K562 (cell line): ENCODE data around the gene MYO3B. TPM values are rescaled to one million over a fixed set of nuclear protein-coding genes. Genes with fewer than 3 reads are reported as not detected.
A peak's percentile ranks its signal among the peaks of the same experiment; 100 is the strongest.

Experiments used
- ATF7 ChIP-seq: fragments of 450-650 bp; IDR thresholded peaks from 2 replicates; pipeline ENCODE4 v1.7.1; 2014; ENCODE audit warnings: mild to moderate bottlenecking, moderate library complexity
- ESRRA ChIP-seq: fragments of 450-650 bp; IDR thresholded peaks from 2 replicates; pipeline ENCODE4 v1.6.1; 2014; ENCODE audit warnings: low read depth, mild to moderate bottlenecking, moderate library complexity, borderline replicate concordance
- GATAD2A ChIP-seq: fragments of 450-650 bp; IDR thresholded peaks from 2 replicates; pipeline ENCODE4 v1.6.1; 2017
- MXI1 ChIP-seq: IDR thresholded peaks from 2 replicates; pipeline ENCODE4 v1.6.1; 2011; ENCODE audit warnings: low read depth, mild to moderate bottlenecking, improper control_type of control experiment, low read length
- NFE2 ChIP-seq: IDR thresholded peaks from 2 replicates; pipeline ENCODE4 v1.6.1; 2014; ENCODE audit warnings: antibody characterized with exemption, low read depth
- NR2C2 ChIP-seq, 2 experiments: fragments of 200-800 bp in 1 of 2; sonication (Bioruptor generic) in 1 of 2; sonication (generic) in 1 of 2; formaldehyde crosslinking in 1 of 2; IDR thresholded peaks; 2 replicates each; pipeline versions ENCODE4 v1.6.1 to v1.8.0; 2016 to 2022; ENCODE audit warnings: mild to moderate bottlenecking in 1 of 2, missing compliant biosample characterization in 1 of 2, missing genetic modification characterization in 1 of 2, missing genetic modification reagents in 1 of 2
- RAD21 ChIP-seq, 2 experiments: fragments of 250-450 bp in 1 of 2; fragments of 450-650 bp in 1 of 2; sonication (Bioruptor Pico) in 1 of 2; formaldehyde crosslinking in 1 of 2; IDR thresholded peaks in 1 of 2; conservative IDR thresholded peaks in 1 of 2; 2 replicates each; pipeline versions ENCODE4 v1.4.0 to v1.8.0; 2020 to 2022; ENCODE audit warnings: mild to moderate bottlenecking in 2 of 2, moderate library complexity in 1 of 2
- SMARCC2 ChIP-seq: fragments of 450-650 bp; IDR thresholded peaks from 2 replicates; pipeline ENCODE4 v1.6.1; 2017; ENCODE audit warnings: antibody characterized with exemption, moderate library complexity, mild to moderate bottlenecking, low read depth
- SP2 ChIP-seq: IDR thresholded peaks from 2 replicates; pipeline ENCODE4 v1.6.1; 2011; ENCODE audit warnings: mild to moderate bottlenecking, low read depth, low read length, moderate library complexity; ENCODE audit not compliant: poor library complexity, severe bottlenecking; ENCODE audit errors: extremely low read depth
- STAG1 ChIP-seq: sonication (generic); formaldehyde crosslinking; IDR thresholded peaks from 2 replicates; pipeline ENCODE4 v1.5.0; 2020; ENCODE audit warnings: missing genetic modification reagents, borderline replicate concordance
- STAT5A ChIP-seq: IDR thresholded peaks from 2 replicates; pipeline ENCODE4 v1.6.1; 2012; ENCODE audit warnings: low read length, inconsistent platforms, borderline replicate concordance
- TCF7L2 ChIP-seq: fragments of 150-350 bp; IDR thresholded peaks from 2 replicates; pipeline ENCODE4 v1.6.1; 2016; ENCODE audit warnings: low read depth, mild to moderate bottlenecking, low read length, moderate library complexity
- TEAD2 ChIP-seq: fragments of 450-650 bp; IDR thresholded peaks from 2 replicates; pipeline ENCODE4 v1.6.1; 2016; ENCODE audit warnings: missing genetic modification characterization, control low read depth, missing compliant biosample characterization
- U2AF2 ChIP-seq: fragments of 200-400 bp; formaldehyde crosslinking; optimal IDR thresholded peaks from 2 replicates; pipeline ENCODE3; 2017; ENCODE audit warnings: low read depth, mild to moderate bottlenecking, low read length
- ZNF140 ChIP-seq: fragments of 250-450 bp; sonication (Bioruptor Pico); IDR thresholded peaks from 2 replicates; pipeline ENCODE4 v1.8.0; 2021; ENCODE audit warnings: moderate library complexity, mild to moderate bottlenecking, inconsistent platforms
- polyA plus RNA-seq, 8 experiments: library from polyadenylated mRNA; depleted of rRNA in 4 of 8; stranded (reverse) in 5 of 8; unstranded in 3 of 8; fragments of >200 nt; fragmentation: Nextera tagmentation in 2 of 8; fragmentation: Illumina TruSeq in 1 of 8; extraction: Ambion mirVana in 2 of 8; extraction: Trizol in 1 of 8; gene quantifications; 2 replicates each; pipeline versions ENCODE4 v1.2.1 to v1.2.3, GENCODE V29; 2011 to 2014; ENCODE audit warnings: inconsistent platforms in 1 of 8, missing spikeins in 1 of 8
- total RNA-seq, 7 experiments: library from RNA; depleted of rRNA in 6 of 7; stranded (reverse); fragments of >200 nt in 6 of 7; fragmentation: Illumina TruSeq in 2 of 7; extraction: Trizol in 2 of 7; gene quantifications; 2 replicates each; pipeline versions ENCODE4 v1.2.1 to v1.2.3, GENCODE V29; 2011 to 2021; ENCODE audit warnings: low replicate concordance in 1 of 7
- TF ChIP-seq, protein P1 (sequence below): fragments of 450-650 bp; IDR thresholded peaks from 2 replicates; pipeline ENCODE4 v1.7.1; 2018; ENCODE audit warnings: mild to moderate bottlenecking, low read depth; ENCODE audit not compliant: partially characterized antibody
- TF ChIP-seq, protein P2 (sequence below): fragments of 450-650 bp; IDR thresholded peaks from 2 replicates; pipeline ENCODE4 v1.6.1; 2016; ENCODE audit warnings: borderline replicate concordance
- TF ChIP-seq, protein P3 (sequence below): fragments of 450-650 bp; IDR thresholded peaks from 2 replicates; pipeline ENCODE4 v1.6.1; 2016; ENCODE audit warnings: mild to moderate bottlenecking
- TF ChIP-seq, protein P4 (sequence below): fragments of 450-650 bp; formaldehyde crosslinking; IDR thresholded peaks from 2 replicates; pipeline ENCODE4 v1.4.0; 2020; ENCODE audit warnings: mild to moderate bottlenecking, moderate library complexity

Gene MYO3B
- total and polyA plus RNA-seq, 9 of the 15 experiments (the other 6 are each of a cell fraction or from before 2014, with no cell fraction given): 2.7 to 6.5 (median 3.6) TPM

DNA sequence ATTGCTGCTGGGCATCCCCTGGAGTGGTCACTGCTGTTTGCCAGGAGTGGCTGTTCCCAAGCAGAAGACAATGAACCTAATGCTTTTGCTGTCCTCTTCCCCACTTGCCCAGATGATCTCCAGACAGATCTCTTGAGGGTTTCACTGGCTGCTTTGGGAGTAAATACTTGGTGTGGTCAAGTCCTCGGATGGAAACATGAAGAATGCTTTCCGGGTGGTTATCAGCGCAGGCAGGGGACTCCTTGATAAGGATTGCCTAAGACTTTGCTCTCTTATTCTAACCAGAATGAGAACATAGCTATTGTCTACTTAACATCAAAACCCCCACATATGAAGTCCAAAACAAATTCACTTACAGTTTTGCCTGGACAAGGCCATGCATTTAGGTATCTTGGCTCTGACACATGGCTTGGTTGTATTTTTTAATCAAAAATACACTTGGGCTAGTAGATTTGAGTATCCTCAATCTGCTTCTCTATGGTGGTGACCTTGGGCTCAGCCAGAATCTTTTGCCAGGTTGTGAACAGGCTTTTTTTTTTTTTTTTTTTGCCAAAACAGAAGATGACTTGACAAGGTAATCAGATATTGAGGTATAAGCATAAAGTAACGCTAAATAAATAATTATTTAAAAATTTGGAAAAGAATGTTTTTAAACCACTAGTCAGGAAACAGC lies 34.8 kb upstream of the MYO3B start (continued):
- TF ChIP-seq NFE2: 0 out of 2 replicates have a peak, but pooled peaks have one; percentile 11
- TF ChIP-seq SP2: no peak
- TF ChIP-seq, protein P1, sequence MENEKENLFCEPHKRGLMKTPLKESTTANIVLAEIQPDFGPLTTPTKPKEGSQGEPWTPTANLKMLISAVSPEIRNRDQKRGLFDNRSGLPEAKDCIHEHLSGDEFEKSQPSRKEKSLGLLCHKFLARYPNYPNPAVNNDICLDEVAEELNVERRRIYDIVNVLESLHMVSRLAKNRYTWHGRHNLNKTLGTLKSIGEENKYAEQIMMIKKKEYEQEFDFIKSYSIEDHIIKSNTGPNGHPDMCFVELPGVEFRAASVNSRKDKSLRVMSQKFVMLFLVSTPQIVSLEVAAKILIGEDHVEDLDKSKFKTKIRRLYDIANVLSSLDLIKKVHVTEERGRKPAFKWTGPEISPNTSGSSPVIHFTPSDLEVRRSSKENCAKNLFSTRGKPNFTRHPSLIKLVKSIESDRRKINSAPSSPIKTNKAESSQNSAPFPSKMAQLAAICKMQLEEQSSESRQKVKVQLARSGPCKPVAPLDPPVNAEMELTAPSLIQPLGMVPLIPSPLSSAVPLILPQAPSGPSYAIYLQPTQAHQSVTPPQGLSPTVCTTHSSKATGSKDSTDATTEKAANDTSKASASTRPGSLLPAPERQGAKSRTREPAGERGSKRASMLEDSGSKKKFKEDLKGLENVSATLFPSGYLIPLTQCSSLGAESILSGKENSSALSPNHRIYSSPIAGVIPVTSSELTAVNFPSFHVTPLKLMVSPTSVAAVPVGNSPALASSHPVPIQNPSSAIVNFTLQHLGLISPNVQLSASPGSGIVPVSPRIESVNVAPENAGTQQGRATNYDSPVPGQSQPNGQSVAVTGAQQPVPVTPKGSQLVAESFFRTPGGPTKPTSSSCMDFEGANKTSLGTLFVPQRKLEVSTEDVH: peak; percentile 18
- peak; percentile 87; the same call in 1 of the 2 replicates for TF ChIP-seq ATF7
- no peak for TF ChIP-seq NR2C2 (CRISPR knock-in tag; IDR thresholded peaks at IDR 0.05)
- TF ChIP-seq NR2C2 (tag; IDR thresholded peaks at IDR 0.05): peak; percentile 75
- TF ChIP-seq TCF7L2: no peak
- TF ChIP-seq ESRRA: peak; percentile 83
- TF ChIP-seq ZNF140 (CRISPR knock-in tag): no peak
- peak; percentile 25; the same call in 1 of the 2 replicates for TF ChIP-seq MXI1
- peak; percentile 89 for TF ChIP-seq GATAD2A
- TF ChIP-seq TEAD2 (tag): peak; percentile 65; the same call in 1 of the 2 replicates
- TF ChIP-seq, protein P2, sequence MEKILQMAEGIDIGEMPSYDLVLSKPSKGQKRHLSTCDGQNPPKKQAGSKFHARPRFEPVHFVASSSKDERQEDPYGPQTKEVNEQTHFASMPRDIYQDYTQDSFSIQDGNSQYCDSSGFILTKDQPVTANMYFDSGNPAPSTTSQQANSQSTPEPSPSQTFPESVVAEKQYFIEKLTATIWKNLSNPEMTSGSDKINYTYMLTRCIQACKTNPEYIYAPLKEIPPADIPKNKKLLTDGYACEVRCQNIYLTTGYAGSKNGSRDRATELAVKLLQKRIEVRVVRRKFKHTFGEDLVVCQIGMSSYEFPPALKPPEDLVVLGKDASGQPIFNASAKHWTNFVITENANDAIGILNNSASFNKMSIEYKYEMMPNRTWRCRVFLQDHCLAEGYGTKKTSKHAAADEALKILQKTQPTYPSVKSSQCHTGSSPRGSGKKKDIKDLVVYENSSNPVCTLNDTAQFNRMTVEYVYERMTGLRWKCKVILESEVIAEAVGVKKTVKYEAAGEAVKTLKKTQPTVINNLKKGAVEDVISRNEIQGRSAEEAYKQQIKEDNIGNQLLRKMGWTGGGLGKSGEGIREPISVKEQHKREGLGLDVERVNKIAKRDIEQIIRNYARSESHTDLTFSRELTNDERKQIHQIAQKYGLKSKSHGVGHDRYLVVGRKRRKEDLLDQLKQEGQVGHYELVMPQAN: no peak
- TF ChIP-seq, protein P3, sequence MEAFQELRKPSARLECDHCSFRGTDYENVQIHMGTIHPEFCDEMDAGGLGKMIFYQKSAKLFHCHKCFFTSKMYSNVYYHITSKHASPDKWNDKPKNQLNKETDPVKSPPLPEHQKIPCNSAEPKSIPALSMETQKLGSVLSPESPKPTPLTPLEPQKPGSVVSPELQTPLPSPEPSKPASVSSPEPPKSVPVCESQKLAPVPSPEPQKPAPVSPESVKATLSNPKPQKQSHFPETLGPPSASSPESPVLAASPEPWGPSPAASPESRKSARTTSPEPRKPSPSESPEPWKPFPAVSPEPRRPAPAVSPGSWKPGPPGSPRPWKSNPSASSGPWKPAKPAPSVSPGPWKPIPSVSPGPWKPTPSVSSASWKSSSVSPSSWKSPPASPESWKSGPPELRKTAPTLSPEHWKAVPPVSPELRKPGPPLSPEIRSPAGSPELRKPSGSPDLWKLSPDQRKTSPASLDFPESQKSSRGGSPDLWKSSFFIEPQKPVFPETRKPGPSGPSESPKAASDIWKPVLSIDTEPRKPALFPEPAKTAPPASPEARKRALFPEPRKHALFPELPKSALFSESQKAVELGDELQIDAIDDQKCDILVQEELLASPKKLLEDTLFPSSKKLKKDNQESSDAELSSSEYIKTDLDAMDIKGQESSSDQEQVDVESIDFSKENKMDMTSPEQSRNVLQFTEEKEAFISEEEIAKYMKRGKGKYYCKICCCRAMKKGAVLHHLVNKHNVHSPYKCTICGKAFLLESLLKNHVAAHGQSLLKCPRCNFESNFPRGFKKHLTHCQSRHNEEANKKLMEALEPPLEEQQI: peak; percentile 95
- peak in 1 of 2 experiments; percentile 32; a peak in 2 of 4 replicates for TF ChIP-seq RAD21 (CRISPR knock-in tag; conservative IDR thresholded peaks at IDR 0.05 in 1 of 2, IDR thresholded peaks at IDR 0.05 in 1 of 2)
- TF ChIP-seq U2AF2: no peak
- TF ChIP-seq SMARCC2: peak; percentile 95
- TF ChIP-seq, protein P4, sequence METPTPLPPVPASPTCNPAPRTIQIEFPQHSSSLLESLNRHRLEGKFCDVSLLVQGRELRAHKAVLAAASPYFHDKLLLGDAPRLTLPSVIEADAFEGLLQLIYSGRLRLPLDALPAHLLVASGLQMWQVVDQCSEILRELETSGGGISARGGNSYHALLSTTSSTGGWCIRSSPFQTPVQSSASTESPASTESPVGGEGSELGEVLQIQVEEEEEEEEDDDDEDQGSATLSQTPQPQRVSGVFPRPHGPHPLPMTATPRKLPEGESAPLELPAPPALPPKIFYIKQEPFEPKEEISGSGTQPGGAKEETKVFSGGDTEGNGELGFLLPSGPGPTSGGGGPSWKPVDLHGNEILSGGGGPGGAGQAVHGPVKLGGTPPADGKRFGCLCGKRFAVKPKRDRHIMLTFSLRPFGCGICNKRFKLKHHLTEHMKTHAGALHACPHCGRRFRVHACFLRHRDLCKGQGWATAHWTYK (CRISPR knock-in tag): no peak; the same call in 1 of the 2 replicates
- TF ChIP-seq STAT5A: peak; percentile 95
- TF ChIP-seq STAG1: no peak
